HG02588 (cell line): Measurements from ENCODE around the gene ULK4.
A peak's percentile ranks its signal among the peaks of the same experiment; 100 is the strongest.
"Not testable (repeated sequence)": the region's sequence is repeated elsewhere in the genome, so short reads cannot be mapped to it uniquely, and the experiment has no call there.

Experiments used
- ATAC-seq: cut with Tn5 transposase; IDR thresholded peaks from one replicate; pipeline ENCODE4 v1.9.1; 2021; ENCODE audit warnings: mild to moderate bottlenecking, moderate library complexity; ENCODE audit not compliant: unreplicated experiment

The ULK4 gene

DNA sequence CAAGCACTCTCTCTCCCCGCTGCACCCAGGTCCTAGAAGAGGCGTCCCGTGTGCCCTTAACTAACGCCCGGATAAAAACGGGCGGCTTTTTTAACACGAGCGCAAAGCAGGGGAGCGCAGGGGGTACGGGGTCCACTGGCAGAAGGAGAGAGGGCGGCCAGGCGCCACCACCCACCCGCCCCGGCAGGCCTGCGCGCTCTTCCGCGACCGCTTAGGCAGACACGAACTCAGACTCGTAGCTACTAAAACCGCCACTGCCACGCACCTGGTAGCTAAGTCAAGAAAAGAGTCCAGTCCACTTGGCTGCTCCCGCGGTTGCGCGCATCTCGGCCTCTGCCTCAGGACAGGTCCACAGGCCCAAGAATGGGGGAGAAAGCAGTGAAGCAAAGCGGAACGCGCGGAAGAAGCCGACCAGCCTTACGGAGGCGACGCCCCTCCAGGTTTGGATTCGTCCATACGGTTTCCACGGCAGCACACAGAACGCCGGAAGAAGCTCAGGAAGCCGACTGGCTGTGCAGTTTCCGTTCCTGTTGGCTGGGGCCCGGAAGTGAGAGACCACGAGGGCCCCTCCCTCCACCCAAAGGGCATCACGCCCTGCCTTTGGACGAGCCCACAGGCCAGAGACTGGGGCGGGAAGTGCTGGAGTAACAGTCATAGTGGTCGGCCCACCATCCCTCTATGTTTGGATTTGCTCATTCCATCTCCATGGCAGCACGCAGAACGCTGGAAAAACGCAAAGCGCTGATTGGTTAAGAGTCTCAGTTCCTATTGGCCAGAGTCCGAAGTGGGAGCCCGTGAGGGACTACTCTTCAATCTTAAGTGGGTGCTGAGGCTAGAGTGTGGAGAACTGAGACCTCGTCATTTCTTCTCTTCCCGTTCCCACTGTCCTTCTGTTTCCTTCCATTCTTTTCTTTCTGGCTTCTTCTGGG lies at the start of gene ULK4:
ULK4 (minus strand) TSS at position 353 of the 929 bp plus-strand sequence. CDS start 7,344 bp downstream, outside the sequence.
- peak; percentile 93 for ATAC-seq

DNA sequence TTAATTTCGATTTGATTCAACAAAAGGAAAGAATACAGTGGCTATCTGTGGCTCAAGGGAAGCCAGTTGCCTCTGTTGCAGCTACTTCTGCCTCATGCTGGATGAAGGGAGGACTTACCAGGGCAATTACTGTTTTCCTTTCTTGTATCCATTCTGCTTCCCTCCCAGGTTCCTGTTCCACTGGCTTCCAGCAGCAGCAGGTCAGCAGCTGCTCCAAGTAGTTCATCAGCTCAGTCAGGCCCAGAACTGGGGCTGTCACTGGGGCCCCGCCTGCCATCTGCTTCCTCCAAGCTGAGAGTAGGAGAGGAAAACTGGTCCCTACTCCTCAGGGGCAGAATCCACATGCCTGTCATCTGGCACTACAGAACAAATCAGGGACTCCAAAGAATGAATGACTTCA lies 48.6 kb upstream of the ULK4 start:
- ATAC-seq, result no peak

DNA sequence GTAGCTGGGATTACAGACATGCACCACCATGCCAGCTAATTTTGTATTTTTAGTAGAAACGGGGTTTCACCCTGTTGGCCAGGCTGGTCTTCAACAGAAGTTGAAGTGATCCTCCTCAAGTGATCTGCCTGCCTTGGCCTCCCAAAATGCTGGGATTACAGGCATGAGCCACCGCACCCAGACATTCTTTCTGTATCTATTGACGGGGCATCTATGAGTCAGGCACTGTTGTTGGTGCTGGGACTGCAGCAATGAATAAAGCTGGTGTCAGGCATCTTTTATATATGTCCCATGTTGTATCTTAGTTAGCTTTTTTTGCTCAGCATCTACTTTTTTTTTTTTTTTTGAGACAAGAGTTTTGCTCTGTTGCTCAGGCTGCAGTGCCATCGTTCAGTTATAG lies 47.6 kb upstream of the ULK4 start:
- no peak for ATAC-seq

DNA sequence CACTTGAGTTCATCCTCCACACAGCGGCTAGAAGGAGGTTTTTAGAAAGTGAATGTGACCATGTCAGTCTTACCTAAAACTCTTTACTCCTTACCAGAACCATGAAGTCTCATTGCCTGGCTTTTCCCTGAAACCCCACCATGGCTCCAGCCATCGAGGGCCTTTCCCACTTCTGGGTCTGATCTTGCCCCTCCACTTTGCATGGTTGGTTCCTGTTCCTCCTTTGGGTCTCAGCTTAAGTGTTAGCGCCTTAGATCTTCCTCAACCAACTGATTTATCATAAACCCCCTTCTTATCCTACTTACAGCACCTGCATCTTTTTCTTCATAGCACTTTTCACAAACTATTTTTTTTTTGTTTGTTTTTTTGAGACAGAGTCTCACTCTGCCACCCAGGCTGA lies 45.9 kb upstream of the ULK4 start:
- ATAC-seq, result no peak

DNA sequence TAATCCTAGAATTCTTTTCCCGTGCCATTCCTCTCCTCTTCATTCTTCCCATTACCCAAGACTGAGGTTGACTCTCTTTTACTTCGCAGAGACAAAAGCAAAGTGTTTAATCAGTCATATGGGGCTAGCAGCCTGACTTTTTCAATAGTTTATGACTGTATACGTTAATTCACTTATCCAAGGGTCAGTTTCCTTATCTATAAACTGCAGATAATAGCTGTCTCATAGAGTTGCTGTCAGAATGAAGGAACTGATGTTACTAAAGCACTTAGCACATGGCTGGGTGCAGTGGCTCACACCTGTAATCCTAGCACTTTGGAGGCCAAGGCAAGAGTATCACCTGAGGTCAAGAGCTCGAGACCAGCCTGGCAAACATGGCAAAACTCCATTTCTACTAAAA lies 43.5 kb upstream of the ULK4 start:
- no peak for ATAC-seq

DNA sequence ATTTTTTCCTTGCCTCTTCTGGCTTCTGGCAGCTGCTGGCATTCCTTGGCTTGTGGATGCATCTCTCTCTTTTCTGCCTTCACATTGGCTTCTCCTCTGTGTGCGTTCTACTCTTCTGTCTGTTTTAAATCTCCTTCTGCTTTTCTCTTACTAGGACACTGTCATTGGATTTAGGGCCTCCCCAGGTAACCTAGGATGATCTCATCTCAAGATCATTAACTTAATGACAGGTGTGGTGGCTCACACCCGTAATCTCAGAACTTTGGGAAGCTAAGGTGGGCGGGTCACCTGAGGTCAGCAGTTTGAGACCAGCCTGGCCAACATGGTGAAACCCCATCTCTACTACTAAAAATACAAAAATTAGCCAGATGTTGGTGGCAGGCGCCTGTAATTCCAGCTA lies 40.9 kb upstream of the ULK4 start:
- ATAC-seq, result no peak

DNA sequence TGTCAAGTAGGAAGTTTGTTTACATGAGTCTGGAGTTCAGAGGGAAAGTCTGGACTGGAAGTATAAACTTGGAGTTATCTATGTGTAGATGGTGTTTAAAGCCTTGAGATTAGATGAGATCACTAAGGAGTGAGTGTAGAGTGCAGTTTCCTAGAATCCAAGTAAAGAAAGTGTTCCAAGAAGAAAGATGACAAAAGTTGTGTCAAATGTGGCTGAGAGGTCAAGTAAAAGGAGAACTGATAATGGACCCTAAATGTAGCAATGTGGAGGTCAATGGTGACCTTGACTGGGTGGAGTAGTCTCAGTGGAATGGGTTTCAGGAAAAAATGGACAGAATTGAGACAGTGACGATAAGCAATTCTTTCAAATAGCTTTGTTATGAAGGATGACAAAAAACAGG lies 39.9 kb upstream of the ULK4 start:
- no peak for ATAC-seq

DNA sequence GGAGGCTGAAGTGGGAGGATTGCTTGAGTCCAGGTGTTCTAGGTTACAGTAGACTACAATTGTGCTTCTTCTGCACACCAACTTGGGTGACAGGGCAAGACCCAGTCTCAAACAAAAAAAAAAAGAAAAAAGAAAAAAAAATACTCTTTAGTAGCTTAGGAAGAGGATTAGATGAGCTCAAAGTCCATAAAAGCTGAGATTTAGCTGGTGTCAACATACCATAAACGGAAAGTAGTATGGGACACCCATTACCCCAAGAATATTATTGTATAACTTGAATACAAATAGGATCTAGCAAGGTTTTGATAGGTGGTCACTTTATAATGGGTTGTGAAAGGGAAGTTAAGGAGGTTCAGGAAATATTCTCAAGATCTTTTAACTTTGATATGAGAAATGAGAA lies 38.0 kb upstream of the ULK4 start:
- ATAC-seq, result no peak

DNA sequence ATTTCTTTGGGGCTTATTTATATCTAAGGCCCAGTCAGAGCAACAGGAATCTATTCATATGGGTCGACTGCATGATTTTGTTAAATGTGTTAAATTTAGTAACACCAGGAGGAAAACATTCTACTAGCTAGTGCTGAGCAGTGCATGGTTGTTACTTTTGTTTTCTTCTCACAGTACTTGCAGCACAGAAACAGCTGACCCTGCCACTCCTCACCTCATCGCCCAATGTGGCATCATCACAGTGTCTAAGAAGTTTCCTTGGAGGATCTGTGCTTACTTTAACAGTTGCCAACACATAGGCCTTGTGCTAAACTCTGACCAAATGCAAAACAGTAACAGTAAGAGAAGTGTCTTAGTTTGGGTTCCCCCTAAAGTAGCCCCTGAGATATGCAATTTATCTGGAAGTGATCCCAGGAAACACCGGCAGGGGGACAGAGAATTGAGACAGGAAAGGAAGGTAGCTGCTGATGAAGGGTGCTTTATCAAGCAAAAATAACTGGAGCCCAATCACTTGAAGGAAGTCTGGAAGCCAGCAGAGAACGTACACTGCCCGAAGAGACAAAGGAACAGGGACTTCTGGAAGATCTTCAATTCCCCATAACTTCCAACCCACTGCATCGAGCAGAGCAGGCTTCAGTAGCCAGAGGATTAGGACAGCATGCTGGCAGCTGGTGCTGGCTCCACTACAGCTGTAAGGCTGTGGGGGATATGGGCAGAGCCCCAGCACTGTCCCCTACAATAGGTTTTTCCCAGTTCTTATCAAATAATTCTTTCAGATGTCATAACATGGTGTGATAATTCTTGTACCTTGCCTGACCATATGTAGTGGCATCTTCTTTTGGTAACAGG lies 36.0 kb upstream of the ULK4 start:
- ATAC-seq, result no peak

DNA sequence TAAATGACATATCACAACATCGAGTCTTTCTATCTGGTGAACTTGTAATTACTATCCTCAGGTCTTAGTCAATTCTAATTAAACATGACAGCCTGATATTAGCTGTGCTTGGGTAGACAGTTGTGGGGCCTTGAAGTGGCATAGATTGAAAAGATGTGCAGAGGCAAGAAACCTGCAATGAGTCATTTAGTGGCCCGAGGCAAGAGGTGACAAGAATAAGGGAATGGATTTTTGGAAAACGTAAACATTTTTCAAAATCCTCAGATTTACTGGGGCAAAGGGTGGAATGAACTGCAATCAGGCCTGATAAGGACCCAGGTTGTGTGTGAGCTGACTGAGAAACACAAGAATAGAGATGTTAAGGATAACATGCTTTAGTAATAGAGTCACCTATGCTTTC lies 29.5 kb upstream of the ULK4 start:
- ATAC-seq, result no peak

DNA sequence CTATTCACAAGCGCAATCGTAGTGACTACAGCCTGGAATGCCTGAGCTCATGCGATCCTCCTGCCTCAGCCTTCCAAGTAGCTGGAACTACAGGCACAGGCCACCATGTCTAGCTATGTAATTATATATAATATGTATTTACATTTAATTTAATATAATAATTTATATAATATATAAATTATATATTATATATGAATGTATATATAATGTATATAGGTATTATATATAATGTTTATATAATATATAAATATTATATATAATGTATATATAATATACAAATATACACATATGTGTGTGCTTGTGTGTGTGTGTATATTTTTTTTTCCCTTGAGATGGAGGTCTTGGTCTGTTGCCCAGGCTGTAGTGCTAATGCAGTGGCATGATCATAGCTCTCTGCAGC lies 27.6 kb upstream of the ULK4 start:
- ATAC-seq, result no peak

DNA sequence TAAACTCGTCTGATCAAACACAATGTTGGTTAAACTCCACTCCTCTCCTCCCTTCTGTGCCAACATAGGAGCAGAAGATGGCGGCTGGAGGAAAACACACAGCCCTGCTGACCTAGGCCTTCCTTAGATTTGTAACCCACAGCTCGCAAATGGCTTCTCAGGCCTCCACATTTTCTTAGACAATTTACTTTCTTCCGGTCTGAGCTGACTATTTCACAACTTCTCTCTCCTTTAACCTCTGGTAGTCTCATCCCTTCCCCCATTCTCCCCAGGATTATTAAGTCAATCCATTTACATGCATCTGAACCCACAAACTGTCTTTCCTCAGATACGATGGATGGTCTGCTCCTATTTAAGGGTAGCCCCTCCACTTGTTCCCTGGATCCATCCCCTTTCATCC lies 25.7 kb upstream of the ULK4 start:
- ATAC-seq, result no peak

DNA sequence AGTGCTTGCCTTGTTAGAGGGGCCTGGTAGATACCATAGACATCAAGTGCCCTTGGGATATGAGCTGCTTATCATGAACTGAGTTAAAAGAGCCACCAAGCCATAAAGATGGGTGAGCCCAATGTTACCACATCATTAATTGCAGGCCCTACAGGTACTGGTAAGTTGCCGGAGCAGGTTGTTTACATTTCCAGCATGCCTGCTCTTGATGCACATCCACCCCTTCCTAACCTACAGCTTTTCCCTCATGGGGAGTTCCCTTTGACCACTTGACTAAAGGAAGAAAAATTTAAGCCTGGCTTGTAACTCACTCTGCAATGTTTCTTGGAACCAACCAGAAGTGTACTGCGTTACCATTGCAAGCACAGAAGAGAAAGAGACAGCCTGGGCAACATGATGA lies 24.7 kb upstream of the ULK4 start:
- ATAC-seq, result no peak

DNA sequence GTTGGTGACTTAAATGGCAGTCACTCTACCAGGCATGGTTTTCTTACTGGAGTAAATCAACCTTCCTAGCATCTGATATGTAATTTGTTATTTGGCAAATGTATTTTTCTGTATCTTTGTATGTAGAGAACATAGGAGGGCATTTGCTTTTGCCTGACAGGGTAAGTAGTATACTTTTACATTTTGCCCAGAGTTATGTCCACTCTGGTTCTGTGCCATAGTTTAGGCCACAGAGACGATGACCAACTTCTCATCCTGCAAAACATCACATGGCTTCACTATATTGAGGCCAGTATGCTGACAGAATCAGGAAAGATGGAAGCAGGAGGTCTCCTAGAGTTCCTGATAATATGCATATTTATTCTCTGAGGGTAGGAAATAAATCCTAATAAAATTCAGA lies 23.1 kb upstream of the ULK4 start:
- no peak for ATAC-seq

DNA sequence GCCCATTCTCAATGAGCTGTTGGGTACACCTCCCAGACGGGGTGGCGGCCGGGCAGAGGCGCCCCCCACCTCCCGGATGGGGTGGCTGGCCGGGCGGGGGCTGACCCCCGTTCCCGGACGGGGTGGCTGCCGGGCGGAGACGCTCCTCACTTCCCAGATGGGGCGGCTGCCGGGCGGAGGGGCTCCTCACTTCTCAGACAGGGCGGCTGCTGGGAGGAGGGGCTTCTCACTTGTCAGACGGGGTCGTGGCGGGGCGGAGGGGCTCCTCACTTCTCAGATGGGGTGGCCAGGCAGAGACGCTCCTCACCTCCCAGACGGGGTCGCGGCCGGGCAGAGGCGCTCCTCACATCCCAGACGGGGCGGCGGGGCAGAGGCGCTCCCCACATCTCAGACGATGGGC lies 21.2 kb upstream of the ULK4 start:
- not testable (repeated sequence) for ATAC-seq

DNA sequence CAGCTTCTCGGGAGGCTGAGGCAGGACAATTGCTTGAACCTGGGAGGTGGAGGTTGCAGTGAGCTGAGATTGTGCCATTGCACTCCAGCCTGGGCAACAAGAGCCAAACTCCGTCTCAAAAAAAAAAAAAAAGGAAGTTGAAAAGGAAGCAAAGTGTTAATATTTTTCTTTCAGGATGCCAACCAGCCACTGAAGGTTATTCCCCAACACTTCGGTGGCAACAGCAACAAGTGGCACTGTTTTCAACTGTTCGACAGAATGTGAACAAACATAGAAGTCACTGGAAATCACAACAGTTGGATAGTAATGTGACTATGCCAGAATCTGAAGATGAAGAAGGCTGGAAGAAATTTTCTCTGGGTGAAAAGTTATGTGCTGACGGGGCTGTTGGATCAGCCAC lies 15.5 kb upstream of the ULK4 start:
- ATAC-seq, result not testable (repeated sequence)

DNA sequence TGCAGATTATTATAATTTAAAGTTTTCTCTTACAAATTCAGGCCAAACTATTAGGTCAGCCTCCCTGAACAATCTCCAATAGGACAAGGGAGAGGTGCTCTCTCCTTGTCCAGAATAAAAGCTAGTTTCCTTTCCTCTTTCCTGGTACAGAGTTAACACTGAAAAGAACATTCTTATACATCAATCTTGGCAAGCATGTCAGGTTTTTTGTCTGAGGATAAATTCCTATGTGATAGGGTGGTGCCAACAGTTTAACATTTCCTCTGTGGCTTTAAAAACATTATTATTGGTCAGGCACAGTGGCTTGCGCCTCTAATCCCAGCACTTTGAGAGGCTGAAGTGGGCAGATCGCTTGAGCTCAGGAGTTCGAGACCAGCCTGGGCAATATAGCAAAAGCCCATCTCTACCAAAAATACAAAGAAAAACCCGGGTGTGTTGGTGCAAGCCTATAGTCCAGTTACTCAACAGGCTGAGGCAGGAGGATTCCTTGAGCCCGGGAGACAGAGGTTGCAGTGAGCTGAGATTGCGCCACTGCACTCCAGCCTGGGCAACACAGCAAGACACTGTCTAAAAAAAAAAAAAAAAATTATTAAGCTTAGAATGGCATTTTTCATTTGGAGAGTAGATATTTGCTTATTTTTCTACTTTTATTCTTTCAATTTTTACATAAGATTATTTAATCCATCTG lies 13.7 kb upstream of the ULK4 start:
- ATAC-seq, result no peak

DNA sequence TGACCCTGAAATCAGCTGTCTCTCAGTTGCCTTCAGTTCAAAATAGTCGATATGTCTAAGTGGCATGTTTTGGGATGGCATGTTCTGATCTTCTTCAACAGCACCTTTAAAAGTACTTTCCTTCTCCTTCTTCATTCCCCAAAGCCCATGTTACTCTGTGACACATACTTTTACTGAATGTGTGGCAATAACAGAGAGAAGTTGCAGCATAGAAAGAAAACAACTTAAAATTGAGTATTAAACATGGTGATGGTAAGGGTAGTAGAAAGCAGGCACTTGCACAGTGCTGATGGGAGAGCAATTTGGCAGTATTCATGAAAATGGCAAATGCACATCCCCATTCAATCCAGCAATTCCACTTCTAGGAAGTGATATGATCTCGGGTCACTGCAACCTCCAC lies 12.3 kb upstream of the ULK4 start:
- ATAC-seq, result no peak

DNA sequence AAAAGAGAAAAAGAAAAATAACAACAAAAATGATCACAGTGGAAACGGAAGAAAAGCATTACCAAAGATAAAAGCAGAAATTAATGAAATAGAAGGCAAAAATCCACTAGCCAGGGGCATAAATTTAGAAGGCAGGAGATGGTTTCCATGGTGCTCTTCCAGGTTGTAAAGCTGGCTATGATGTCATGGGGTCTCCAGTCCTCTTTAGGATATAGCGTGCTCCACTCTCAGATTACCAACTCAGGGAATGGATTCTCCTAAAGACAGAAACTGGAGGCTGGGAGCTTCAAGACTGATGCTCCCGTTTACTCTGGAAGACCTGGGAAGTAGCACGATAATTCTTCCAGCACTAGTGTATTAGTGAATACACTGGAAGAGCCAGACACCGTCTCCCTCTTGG lies 10.9 kb upstream of the ULK4 start:
- no peak for ATAC-seq

DNA sequence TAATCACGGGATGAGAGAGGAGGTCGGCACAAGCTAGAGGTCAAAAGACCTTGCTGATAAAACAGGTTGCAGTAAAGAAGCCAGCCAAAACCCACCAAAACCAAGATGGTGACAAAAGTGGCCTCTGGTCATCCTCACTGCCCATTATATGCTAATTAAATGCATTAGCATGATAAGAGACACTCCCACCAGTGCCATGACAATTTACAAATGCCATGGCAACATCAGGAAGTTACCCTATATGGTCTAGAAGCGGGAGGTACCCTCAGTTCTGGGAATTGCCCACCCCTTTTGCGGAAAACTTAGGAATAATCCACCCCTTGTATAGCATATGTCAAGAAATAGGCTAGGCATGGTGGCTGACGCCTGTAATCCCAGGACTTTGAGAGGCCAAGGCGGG lies 4.3 kb upstream of the ULK4 start:
- ATAC-seq, result no peak

DNA sequence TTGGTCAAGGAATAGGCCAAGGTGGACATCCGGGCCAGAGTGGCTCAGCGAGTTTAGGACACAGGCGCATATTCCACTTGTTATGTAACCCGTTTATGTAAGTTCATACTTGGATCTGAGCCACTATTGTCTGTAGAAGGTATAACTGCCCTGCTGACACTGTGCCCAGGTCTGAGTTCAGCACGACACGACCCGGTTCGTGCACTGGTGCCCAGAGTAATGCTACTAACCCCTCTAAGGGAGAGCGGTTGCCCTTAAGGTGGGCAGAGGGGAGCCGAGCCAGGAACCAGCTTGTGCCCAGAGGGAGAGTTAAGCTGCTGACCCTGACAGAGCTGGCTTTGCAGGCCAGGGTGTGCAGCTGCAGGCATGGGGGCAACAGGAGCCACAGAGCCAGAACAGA lies 1.9 kb upstream of the ULK4 start:
- ATAC-seq, result no peak
